Measurements from ENCODE around the gene ST6GAL1.
"Not testable (repeated sequence)": the region's sequence is repeated elsewhere in the genome, so short reads cannot be mapped to it uniquely, and the experiment has no call there.

ST6GAL1 gene

DNA sequence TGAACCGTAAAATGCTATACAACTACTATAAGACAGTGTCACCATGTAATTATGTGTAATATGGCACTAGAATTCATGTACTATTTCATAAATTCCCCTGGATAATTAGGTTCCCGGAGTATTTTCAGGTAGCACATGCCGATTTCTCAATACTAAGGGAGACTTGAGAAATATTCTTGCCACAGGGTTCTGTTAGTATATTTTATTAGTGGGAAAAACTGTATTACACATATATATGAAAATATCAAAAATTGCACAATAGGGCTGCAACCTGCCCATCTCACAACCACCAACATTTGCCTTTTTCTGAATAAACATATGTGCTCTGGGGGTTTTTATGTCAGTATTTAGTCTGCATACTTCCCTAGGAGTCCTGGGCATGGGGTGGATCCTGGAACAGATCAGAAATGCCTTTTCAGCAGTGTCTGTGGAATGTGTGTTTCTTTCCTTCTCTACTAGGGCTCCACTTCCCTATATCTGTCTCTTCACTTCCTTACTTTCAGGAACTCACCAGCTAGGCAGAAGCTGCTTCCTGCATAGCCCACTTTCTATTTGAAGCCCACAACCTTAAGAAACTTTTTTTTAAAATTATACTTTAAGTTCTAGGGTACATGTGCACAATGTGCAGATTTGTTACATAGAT lies 121.5 kb downstream of the ST6GAL1 start:
- no peak overlapping the region for H3K4me3 ChIP-seq
- no peak for DNase-seq (ENCODE audit: low spot score)
- H3K27ac ChIP-seq = no peak overlapping the region
- TF ChIP-seq, protein P1, sequence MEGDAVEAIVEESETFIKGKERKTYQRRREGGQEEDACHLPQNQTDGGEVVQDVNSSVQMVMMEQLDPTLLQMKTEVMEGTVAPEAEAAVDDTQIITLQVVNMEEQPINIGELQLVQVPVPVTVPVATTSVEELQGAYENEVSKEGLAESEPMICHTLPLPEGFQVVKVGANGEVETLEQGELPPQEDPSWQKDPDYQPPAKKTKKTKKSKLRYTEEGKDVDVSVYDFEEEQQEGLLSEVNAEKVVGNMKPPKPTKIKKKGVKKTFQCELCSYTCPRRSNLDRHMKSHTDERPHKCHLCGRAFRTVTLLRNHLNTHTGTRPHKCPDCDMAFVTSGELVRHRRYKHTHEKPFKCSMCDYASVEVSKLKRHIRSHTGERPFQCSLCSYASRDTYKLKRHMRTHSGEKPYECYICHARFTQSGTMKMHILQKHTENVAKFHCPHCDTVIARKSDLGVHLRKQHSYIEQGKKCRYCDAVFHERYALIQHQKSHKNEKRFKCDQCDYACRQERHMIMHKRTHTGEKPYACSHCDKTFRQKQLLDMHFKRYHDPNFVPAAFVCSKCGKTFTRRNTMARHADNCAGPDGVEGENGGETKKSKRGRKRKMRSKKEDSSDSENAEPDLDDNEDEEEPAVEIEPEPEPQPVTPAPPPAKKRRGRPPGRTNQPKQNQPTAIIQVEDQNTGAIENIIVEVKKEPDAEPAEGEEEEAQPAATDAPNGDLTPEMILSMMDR (IDR thresholded peaks at IDR 0.05) = no peak

DNA sequence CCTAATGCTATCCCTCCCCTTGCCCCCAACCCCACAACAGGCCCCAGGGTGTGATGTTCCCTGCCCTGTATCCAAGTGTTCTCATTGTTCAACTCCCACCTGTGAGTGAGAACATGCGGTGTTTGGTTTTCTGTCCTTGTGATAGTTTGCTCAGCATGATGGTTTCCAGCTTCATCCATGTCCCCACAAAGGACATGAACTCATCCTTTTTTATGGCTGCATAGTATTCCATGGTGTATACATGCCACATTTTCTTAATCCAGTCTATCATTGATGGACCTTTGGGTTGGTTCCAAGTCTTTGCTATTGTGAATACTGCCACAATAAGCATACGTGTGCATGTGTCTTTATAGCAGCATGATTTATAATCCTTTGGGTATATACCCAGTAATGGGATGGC lies 122.1 kb downstream of the ST6GAL1 start:
- H3K27ac ChIP-seq; DNase-seq (ENCODE audit: low spot score); H3K4me3 ChIP-seq: not testable (repeated sequence)

- not testable (repeated sequence) for H3K27ac ChIP-seq; H3K4me3 ChIP-seq; DNase-seq (ENCODE audit: low spot score)
These were observed 124.1 kb downstream of the ST6GAL1 start for GRCh38 chr3:187054433-187054832.

GRCh38 chr3:187057803-187058202 lies 127.5 kb downstream of the ST6GAL1 start:
- H3K27ac ChIP-seq; DNase-seq (ENCODE audit: low spot score); H3K4me3 ChIP-seq: not testable (repeated sequence)

DNA sequence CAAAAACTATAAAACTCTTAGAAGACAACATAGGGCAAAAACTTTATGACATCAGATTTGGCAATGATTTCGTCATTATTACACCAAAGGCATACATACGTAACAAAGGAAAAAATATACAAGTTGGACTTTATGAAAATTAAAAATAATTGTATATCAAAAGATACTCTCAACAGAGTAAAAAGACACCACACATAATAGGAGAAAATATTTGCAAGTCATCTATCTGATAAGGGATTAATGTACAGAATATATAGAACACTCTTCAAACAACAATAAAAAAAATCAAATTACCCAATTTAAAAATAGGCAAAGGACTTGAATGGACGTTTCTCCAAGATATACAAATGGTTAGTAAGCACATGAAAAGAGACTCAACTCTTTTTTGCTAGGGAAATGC lies 131.4 kb downstream of the ST6GAL1 start:
- TF ChIP-seq, protein P1 (IDR thresholded peaks at IDR 0.05) = no peak
- no peak for DNase-seq (ENCODE audit: low spot score)
- no peak overlapping the region for H3K4me3 ChIP-seq
- no peak overlapping the region for H3K27ac ChIP-seq

DNA sequence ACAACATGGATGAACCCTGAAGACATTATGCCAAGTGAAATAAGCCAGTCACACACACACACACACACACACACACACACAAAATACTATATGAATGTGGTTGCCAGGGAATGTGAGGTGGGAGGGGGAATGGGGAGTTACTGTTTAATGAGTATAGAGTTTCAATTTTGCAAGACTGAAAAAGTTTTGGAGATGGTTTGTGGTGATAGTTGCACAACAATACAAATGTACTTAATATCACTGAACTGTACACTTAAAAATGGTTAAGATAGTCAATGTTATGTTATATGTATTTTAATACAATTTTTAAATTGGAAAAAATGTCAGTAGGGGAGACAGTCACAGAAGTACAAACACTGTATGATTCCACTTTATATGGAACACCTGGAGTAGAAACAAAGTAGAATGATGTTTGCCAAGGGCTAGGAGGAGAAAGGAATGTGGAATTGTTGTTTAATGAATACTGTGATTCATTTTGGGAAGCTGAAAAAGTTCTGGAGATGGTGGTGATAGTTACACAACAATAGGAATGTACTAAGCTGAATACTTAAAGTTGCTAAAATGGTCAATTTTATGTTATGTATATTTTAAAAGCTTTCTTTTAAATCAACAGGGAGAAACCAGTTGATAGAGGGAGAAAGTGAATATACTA lies 132.3 kb downstream of the ST6GAL1 start:
- no peak overlapping the region for H3K4me3 ChIP-seq
- no peak for DNase-seq (ENCODE audit: low spot score)
- TF ChIP-seq, protein P1 (IDR thresholded peaks at IDR 0.05) = no peak
- H3K27ac ChIP-seq = no peak overlapping the region

GRCh38 chr3:187063286-187064121 lies 133.2 kb downstream of the ST6GAL1 start:
- no peak for DNase-seq (ENCODE audit: low spot score)
- TF ChIP-seq, protein P1 (IDR thresholded peaks at IDR 0.05) = no peak
- Histone ChIP-seq H3K4me3 (no peak overlapping the region), H3K27ac (no peak overlapping the region)

- DNase-seq (ENCODE audit: low spot score) = no peak
- TF ChIP-seq, protein P1 (IDR thresholded peaks at IDR 0.05) = no peak
- no peak overlapping the region for H3K4me3 ChIP-seq
- H3K27ac ChIP-seq = no peak overlapping the region
These were observed 134.1 kb downstream of the ST6GAL1 start for GRCh38 chr3:187064210-187065115.
